ENCODE results near the gene HABP4.

The HABP4 gene

GRCh38 chr9:96478829-96479371 is 28.9 kb downstream of the HABP4 start:
- no peak for DNase-seq (ENCODE audit: low read depth in 2 of 2)

GRCh38 chr9:96480736-96481135 is 30.8 kb downstream of the HABP4 start:
- DNase-seq (ENCODE audit: low read depth in 2 of 2), result no peak

- no peak for DNase-seq (ENCODE audit: low read depth in 2 of 2)
These were observed 32.5 kb downstream of the HABP4 start for GRCh38 chr9:96482476-96482875.

- DNase-seq (ENCODE audit: low read depth in 2 of 2), result no peak
These were observed 33.2 kb downstream of the HABP4 start for GRCh38 chr9:96483197-96483596.

- DNase-seq (ENCODE audit: low read depth in 2 of 2), result no peak
These were observed 33.9 kb downstream of the HABP4 start for GRCh38 chr9:96483733-96484390.

- no peak for DNase-seq (ENCODE audit: low read depth in 2 of 2)
These were observed 34.6 kb downstream of the HABP4 start for GRCh38 chr9:96484521-96484931.

- no peak for DNase-seq (ENCODE audit: low read depth in 2 of 2)
These were observed 35.3 kb downstream of the HABP4 start for GRCh38 chr9:96485280-96485679.

GRCh38 chr9:96486386-96487028 is 36.5 kb downstream of the HABP4 start:
- DNase-seq (ENCODE audit: low read depth in 2 of 2), result no peak

- no peak for DNase-seq (ENCODE audit: low read depth in 2 of 2)
These were observed 37.0 kb downstream of the HABP4 start for GRCh38 chr9:96487029-96487396.

- no peak for DNase-seq (ENCODE audit: low read depth in 2 of 2)
These were observed 38.0 kb downstream of the HABP4 start for GRCh38 chr9:96487949-96488348.

- DNase-seq (ENCODE audit: low read depth in 2 of 2), result no peak
These were observed 39.6 kb downstream of the HABP4 start for GRCh38 chr9:96489482-96489979.

GRCh38 chr9:96490534-96491078 is 40.6 kb downstream of the HABP4 start:
- DNase-seq (ENCODE audit: low read depth in 2 of 2), result no peak

- DNase-seq (ENCODE audit: low read depth in 2 of 2), result no peak
These were observed 41.3 kb downstream of the HABP4 start for GRCh38 chr9:96491079-96491879.

- DNase-seq (ENCODE audit: low read depth in 2 of 2), result no peak
These were observed 42.0 kb downstream of the HABP4 start for GRCh38 chr9:96491880-96492525.

- no peak for DNase-seq (ENCODE audit: low read depth in 2 of 2)
These were observed 43.1 kb downstream of the HABP4 start for GRCh38 chr9:96492993-96493531.

- no peak for DNase-seq (ENCODE audit: low read depth in 2 of 2)
These were observed 43.8 kb downstream of the HABP4 start for GRCh38 chr9:96493757-96494156.

- no peak for DNase-seq (ENCODE audit: low read depth in 2 of 2)
These were observed 44.3 kb downstream of the HABP4 start for GRCh38 chr9:96494215-96494800.

GRCh38 chr9:96495341-96495740 is 45.4 kb downstream of the HABP4 start:
- no peak for DNase-seq (ENCODE audit: low read depth in 2 of 2)

- DNase-seq (ENCODE audit: low read depth in 2 of 2), result no peak
These were observed 46.6 kb downstream of the HABP4 start for GRCh38 chr9:96496368-96497116.

- no peak for DNase-seq (ENCODE audit: low read depth in 2 of 2)
These were observed 47.1 kb downstream of the HABP4 start for GRCh38 chr9:96497117-96497399.
